Panc1 (cell line): ENCODE results near the gene DAB1. TPM values are rescaled to one million over a fixed set of nuclear protein-coding genes. Genes with fewer than 3 reads are reported as not detected.

Experiments used
- ATAC-seq: fragments of 200-7000 bp; cut with Tn5 transposase; 2 replicates; pipeline ENCODE4 v1.9.1; 2020; ENCODE audit warnings: mild to moderate bottlenecking, moderate library complexity
- BruUV-seq: library from RNA; stranded (reverse); fragments of 400-500 nt; replicated peaks from 2 replicates; lab custom pipeline; 2021; lab: Mats Ljungman, UMichigan
- CTCF ChIA-PET: fragments of 300-600 bp; sonication (Branson Sonifier 250); formaldehyde crosslinking; loops from one replicate; lab custom pipeline; 2022; ENCODE audit warnings: antibody characterized with exemption; lab: Charles Lee
- POLR2A ChIA-PET: fragments of 300-600 bp; sonication (Branson Sonifier 250); formaldehyde crosslinking; loops from one replicate; lab custom pipeline; 2022; ENCODE audit warnings: antibody characterized with exemption; lab: Charles Lee
- DNase-seq: peaks from one replicate; pipeline ENCODE4 v3.0.0-alpha.2; 2010; ENCODE audit warnings: low read depth, low spot score
- H3K27ac ChIP-seq: 2 replicates; pipeline ENCODE4 v1.5.1; 2011; ENCODE audit warnings: mild to moderate bottlenecking, low read length, inconsistent platforms
- H3K27me3 ChIP-seq: fragments of 200-500 bp; sonication (Bioruptor generic); 2 replicates; pipeline ENCODE4 v1.6.0; 2014; ENCODE audit warnings: low read length, inconsistent platforms; ENCODE audit not compliant: control insufficient read depth, insufficient read depth
- H3K36me3 ChIP-seq: fragments of 200-500 bp; sonication (Bioruptor generic); 2 replicates; pipeline ENCODE4 v1.5.1; 2014; ENCODE audit warnings: inconsistent platforms, mild to moderate bottlenecking, low read length, moderate library complexity; ENCODE audit not compliant: control insufficient read depth, insufficient read depth
- H3K4me1 ChIP-seq: 2 replicates; pipeline ENCODE4 v1.5.1; 2011; ENCODE audit warnings: inconsistent platforms, mild to moderate bottlenecking, low read length, moderate library complexity; ENCODE audit not compliant: control insufficient read depth, insufficient read depth
- H3K4me3 ChIP-seq, 2 experiments: 2 replicates each; pipeline ENCODE4 v1.5.1; 2011 to 2012; ENCODE audit warnings: low read depth in 2 of 2, low read length in 2 of 2, mild to moderate bottlenecking in 2 of 2, inconsistent platforms in 1 of 2, moderate library complexity in 1 of 2
- H3K9me3 ChIP-seq: fragments of 200-500 bp; sonication (Bioruptor generic); 2 replicates; pipeline ENCODE4 v1.5.1; 2014; ENCODE audit warnings: low read depth, mild to moderate bottlenecking, inconsistent platforms, low read length, moderate library complexity; ENCODE audit not compliant: control insufficient read depth, insufficient read depth
- CTCF ChIP-seq: fragments of 450-650 bp; IDR thresholded peaks from 2 replicates; pipeline ENCODE4 v1.5.1; 2017; ENCODE audit warnings: mild to moderate bottlenecking
- POLR2AphosphoS5 ChIP-seq: IDR thresholded peaks from 2 replicates; pipeline ENCODE4 v1.6.1; 2012; ENCODE audit warnings: mild to moderate bottlenecking, low read depth, low read length, moderate library complexity
- REST ChIP-seq, 2 experiments: IDR thresholded peaks; 2 replicates each; pipeline ENCODE4 v1.6.1; 2011 to 2012; ENCODE audit warnings: low read depth in 2 of 2, control low read depth in 1 of 2, low read length in 1 of 2, mild to moderate bottlenecking in 1 of 2, moderate library complexity in 1 of 2; ENCODE audit not compliant: insufficient read depth in 1 of 2
- SIN3A ChIP-seq: IDR thresholded peaks from 2 replicates; pipeline ENCODE4 v1.6.1; 2012; ENCODE audit warnings: low read depth, mild to moderate bottlenecking, low read length, moderate library complexity, borderline replicate concordance; ENCODE audit not compliant: insufficient read depth
- TCF7L2 ChIP-seq: IDR thresholded peaks from 2 replicates; pipeline ENCODE4 v1.6.1; 2011; ENCODE audit warnings: mild to moderate bottlenecking, low read depth, low read length, inconsistent platforms
- in situ Hi-C: cut with HindIII; loops from 2 replicates; pipeline ENCODE4 v1.10.0; 2016; ENCODE audit warnings: low sequenced_read_pairs, low pct_unique_long_range_greater_than_20kb
- intact Hi-C: fragments of 100-400 bp; cut with micrococcal nuclease; formaldehyde crosslinking; loops from one replicate; pipeline ENCODE4 v1.10.0; 2022; ENCODE audit not compliant: unreplicated experiment
- total RNA-seq: library from RNA; stranded (reverse); gene quantifications from one replicate; pipeline ENCODE4 v1.2.1, GENCODE V29; 2021; ENCODE audit not compliant: unreplicated experiment

The DAB1 gene
- total RNA-seq, 1 experiment from 2014 or later, result 0.05 TPM

GRCh38 chr1:57381871-57382270 lies 42.0 kb downstream of the DAB1 start:
- TF ChIP-seq CTCF (no peak), SIN3A (no peak), REST (IDR thresholded peaks at IDR 0.05; ENCODE audit: insufficient read depth in 1 of 2, low read depth in 2 of 2, low read length in 1 of 2) (no peak), TCF7L2 (no peak), POLR2AphosphoS5 (no peak)
- Histone ChIP-seq H3K9me3 (no peaks in the 10 kb centered on the region), H3K4me1 (no peaks in the 10 kb centered on the region), H3K27ac (no peak overlapping the region), H3K4me3 (no peak overlapping the region), H3K36me3 (no peaks in the 10 kb centered on the region), H3K27me3 (no peaks in the 10 kb centered on the region)
- BruUV-seq, result no TSS peak
- intact Hi-C loops (no loop called here), in situ Hi-C loops (no loop called here)
- ChIA-PET CTCF (no interaction called here), POLR2A (no interaction called here)
- ATAC-seq (no peak), DNase-seq (no peak)

- intact Hi-C loops, result no loop called here
- CTCF ChIA-PET, result no interaction called here
- no peak for TF ChIP-seq REST (IDR thresholded peaks at IDR 0.05; ENCODE audit: insufficient read depth in 1 of 2, low read depth in 2 of 2, low read length in 1 of 2)
- no peak for TF ChIP-seq CTCF
- TF ChIP-seq POLR2AphosphoS5, result no peak
- TF ChIP-seq SIN3A, result no peak
- TF ChIP-seq TCF7L2, result no peak
These were observed 42.4 kb downstream of the DAB1 start for GRCh38 chr1:57381426-57381825.

More at GRCh38 chr1:57381426-57381825, 42.4 kb downstream of the DAB1 start:
- no TSS peak for BruUV-seq
- no peak for ATAC-seq
- in situ Hi-C loops, result no loop called here
- Histone ChIP-seq H3K36me3 (no peaks in the 10 kb centered on the region), H3K27me3 (no peaks in the 10 kb centered on the region), H3K4me3 (no peak overlapping the region), H3K27ac (no peak overlapping the region), H3K4me1 (no peaks in the 10 kb centered on the region), H3K9me3 (no peaks in the 10 kb centered on the region)
- POLR2A ChIA-PET, result no interaction called here
- DNase-seq, result no peak
